H1 (cell line): Measurements from ENCODE around the gene DBNDD2. TPM values are rescaled to one million over a fixed set of nuclear protein-coding genes. Genes with fewer than 3 reads are reported as not detected.

Experiments
- CREB1 ChIP-seq: IDR thresholded peaks from 2 replicates; pipeline ENCODE4 v1.6.1; 2012; ENCODE audit warnings: inconsistent platforms
- EGR1 ChIP-seq: IDR thresholded peaks from 2 replicates; pipeline ENCODE4 v1.6.1; 2011; ENCODE audit warnings: low read depth, low read length, borderline replicate concordance
- NANOG ChIP-seq: IDR thresholded peaks from 2 replicates; pipeline ENCODE4 v1.6.1; 2011; ENCODE audit warnings: low read length, low read depth, mild to moderate bottlenecking, inconsistent platforms; ENCODE audit not compliant: insufficient read depth, poor library complexity, severe bottlenecking
- PHF8 ChIP-seq: fragments of 200-600 bp; sonication (generic); conservative IDR thresholded peaks from 2 replicates; pipeline ENCODE4 v1.7.1; 2012; ENCODE audit warnings: low read depth, mild to moderate bottlenecking, inconsistent platforms, low read length, moderate library complexity
- POLR2A ChIP-seq, 2 experiments: IDR thresholded peaks; 1 replicate in 1 of 2; 2 replicates in 1 of 2; pipeline ENCODE4 v1.6.1; 2011; ENCODE audit warnings: low read depth in 2 of 2, low read length in 2 of 2, mild to moderate bottlenecking in 2 of 2; ENCODE audit errors: control extremely low read depth in 1 of 2
- RBBP5 ChIP-seq: IDR thresholded peaks from 2 replicates; pipeline ENCODE4 v1.7.1; 2012; ENCODE audit warnings: low read depth, mild to moderate bottlenecking, inconsistent platforms, low read length, moderate library complexity, borderline replicate concordance
- SIN3A ChIP-seq, 2 experiments: IDR thresholded peaks in 1 of 2; conservative IDR thresholded peaks in 1 of 2; 2 replicates each; pipeline ENCODE4 v1.6.1; 2011 to 2012; ENCODE audit warnings: low read length in 2 of 2, improper control_type of control experiment in 1 of 2, low read depth in 1 of 2, mild to moderate bottlenecking in 1 of 2
- SP1 ChIP-seq: IDR thresholded peaks from 2 replicates; pipeline ENCODE4 v1.6.1; 2011; ENCODE audit warnings: low read depth, low read length
- polyA plus RNA-seq, 7 experiments: library from polyadenylated mRNA; depleted of rRNA in 3 of 7; stranded (reverse) in 5 of 7; unstranded in 2 of 7; fragments of >200 nt in 5 of 7; fragments of 200-250 nt in 2 of 7; gene quantifications; 1 replicate in 5 of 7; 2 replicates in 1 of 7; 4 replicates in 1 of 7; pipeline versions ENCODE4 v1.2.1 to v1.2.3, GENCODE V29; 2011 to 2013; ENCODE audit warnings: missing spikeins in 2 of 7, mixed read lengths in 2 of 7
- total RNA-seq: library from RNA; stranded (reverse); fragmentation: NEBNext Ultra II Directional; extraction: Animal tissue kit (Norgen Biotek cat#: 25700); gene quantifications from 2 replicates; pipeline ENCODE4 v1.2.1, GENCODE V29; 2021
- TF ChIP-seq, protein P1 (sequence below): IDR thresholded peaks from 2 replicates; pipeline ENCODE4 v1.6.1; 2012; ENCODE audit warnings: inconsistent platforms

The DBNDD2 gene
- total and polyA plus RNA-seq, 2 of the 8 experiments (the other 6 are each of a cell fraction or from before 2014, with no cell fraction given), result 55.8 to 96.3 TPM

DNA sequence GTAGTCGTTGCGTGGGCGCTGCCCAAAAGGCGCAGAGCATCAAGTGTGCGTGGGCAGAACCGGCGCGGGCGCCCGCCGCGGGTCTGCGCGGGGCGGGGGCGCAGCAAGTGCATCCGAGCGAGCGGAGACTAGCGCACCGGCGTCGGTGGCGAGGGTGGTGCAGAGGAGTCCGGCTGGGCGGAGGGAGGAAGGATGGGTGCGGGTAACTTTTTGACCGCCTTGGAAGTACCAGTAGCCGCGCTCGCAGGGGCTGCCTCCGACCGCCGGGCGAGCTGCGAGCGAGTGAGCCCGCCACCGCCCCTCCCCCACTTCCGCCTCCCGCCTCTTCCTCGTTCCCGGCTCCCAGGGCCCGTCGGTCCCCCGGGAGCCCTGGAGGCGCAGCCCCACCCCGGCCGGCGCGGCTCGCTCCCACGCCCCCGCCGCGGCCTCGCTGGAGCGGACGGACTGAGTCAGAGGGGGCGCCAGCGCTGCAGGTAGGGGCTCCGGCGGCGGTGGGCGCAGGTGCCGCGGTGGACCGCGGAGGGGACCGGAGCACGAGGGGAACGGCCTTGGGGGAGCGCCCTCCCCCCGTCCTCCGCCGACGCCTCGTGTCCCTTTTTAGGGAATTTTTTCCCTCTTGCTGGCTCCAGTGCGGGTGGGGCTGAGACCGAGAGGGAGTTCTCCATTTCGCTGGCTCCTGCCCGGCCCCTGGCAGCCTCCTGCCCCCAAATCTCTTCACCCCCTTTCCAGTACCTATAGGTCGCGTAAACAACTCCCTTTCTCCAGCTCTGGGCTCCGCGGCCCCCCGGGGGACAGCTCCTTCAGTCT, 1.6 kb upstream of the DBNDD2 start (continued):
- TF ChIP-seq PHF8 (peak; percentile 53; the same call in 1 of the 2 replicates), SP1 (no peak), CREB1 (peak; percentile 23; the same call in 1 of the 2 replicates), NANOG (no peak), EGR1 (peak; percentile 61; the same call in 1 of the 2 replicates), POLR2A (IDR thresholded peaks at IDR 0.05; ENCODE audit: control extremely low read depth in 1 of 2, low read depth in 2 of 2, low read length in 2 of 2) (peak; percentile 36 to 60; a peak in 2 of 3 replicates), SIN3A (conservative IDR thresholded peaks at IDR 0.05 in 1 of 2, IDR thresholded peaks at IDR 0.05 in 1 of 2; ENCODE audit: low read depth in 1 of 2, low read length in 2 of 2) (0 out of 4 replicates have a peak, but pooled peaks of 1 of the 2 experiments have one; percentile 9), RBBP5 (peak; percentile 75; the same call in 1 of the 2 replicates)
- TF ChIP-seq, protein P1, sequence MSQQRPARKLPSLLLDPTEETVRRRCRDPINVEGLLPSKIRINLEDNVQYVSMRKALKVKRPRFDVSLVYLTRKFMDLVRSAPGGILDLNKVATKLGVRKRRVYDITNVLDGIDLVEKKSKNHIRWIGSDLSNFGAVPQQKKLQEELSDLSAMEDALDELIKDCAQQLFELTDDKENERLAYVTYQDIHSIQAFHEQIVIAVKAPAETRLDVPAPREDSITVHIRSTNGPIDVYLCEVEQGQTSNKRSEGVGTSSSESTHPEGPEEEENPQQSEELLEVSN, result peak; percentile 42; the same call in 1 of the 2 replicates
